K562 (cell line): Measurements from ENCODE around the gene RGS8. TPM values are rescaled to one million over a fixed set of nuclear protein-coding genes. Genes with fewer than 3 reads are reported as not detected.

Source experiments
- ATAC-seq: fragments of 200-7000 bp; cut with Tn5 transposase; 3 replicates; pipeline ENCODE4 v1.9.1; 2020; ENCODE audit warnings: moderate library complexity
- BruUV-seq: library from RNA; stranded (reverse); fragments of 400-500 nt; replicated peaks from 2 replicates; lab custom pipeline; 2021; lab: Mats Ljungman, UMichigan
- CTCF ChIA-PET: fragments of 300-600 bp; formaldehyde crosslinking; extraction: SDS; loops from one replicate; lab custom pipeline; 2021; ENCODE audit warnings: low intra/inter-chr PET ratio; lab: Yijun Ruan, JAX
- POLR2A ChIA-PET: fragments of 300-600, 350-650 bp; sonication (Branson Sonifier 250); formaldehyde crosslinking; extraction: SDS; loops from one replicate; lab custom pipeline; 2021; ENCODE audit warnings: antibody characterized with exemption, inconsistent platforms; lab: Yijun Ruan, JAX
- DNase-seq, 4 experiments: peaks; one replicate each; pipeline versions ENCODE4 v3.0.0 to v3.0.0-alpha.2; 2011 to 2018; ENCODE audit warnings: low spot score in 3 of 4, mixed read lengths in 3 of 4; ENCODE audit errors: extremely low read depth in 1 of 4
- FAIRE-seq: peaks from 2 replicates; lab custom pipeline; 2011; peaks lifted over from hg19 to GRCh38; lab: Jason Lieb, UNC
- H2AFZ ChIP-seq: 2 replicates; pipeline ENCODE4 v1.6.0; 2011; ENCODE audit warnings: low read depth, low read length, control low read depth, inconsistent platforms
- H3K27ac ChIP-seq: fragments of 200-600 bp; 3 replicates; pipeline ENCODE4 v1.8.0; 2011; ENCODE audit warnings: low read depth, mild to moderate bottlenecking, control low read depth, inconsistent platforms, low read length, moderate library complexity, mixed read lengths; ENCODE audit errors: extremely low read depth
- H3K27me3 ChIP-seq, 2 experiments: fragments of 300-600 bp in 1 of 2; 2 replicates in 1 of 2; 3 replicates in 1 of 2; pipeline versions ENCODE4 v1.6.0 to v1.8.0; 2011; ENCODE audit warnings: inconsistent platforms in 2 of 2, low read length in 2 of 2, mild to moderate bottlenecking in 1 of 2, mixed read lengths in 1 of 2, moderate library complexity in 1 of 2; ENCODE audit not compliant: control insufficient read depth in 2 of 2, insufficient read depth in 2 of 2
- H3K36me3 ChIP-seq: fragments of 300-600 bp; 3 replicates; pipeline ENCODE4 v1.8.0; 2011; ENCODE audit warnings: mild to moderate bottlenecking, low read length, inconsistent platforms; ENCODE audit not compliant: control insufficient read depth, insufficient read depth
- H3K4me1 ChIP-seq, 2 experiments: fragments of 200-600 bp in 1 of 2; replicated peaks in 1 of 2; 2 replicates in 1 of 2; 3 replicates in 1 of 2; pipeline versions ENCODE4 v1.5.1 to v1.8.0; 2011; ENCODE audit warnings: inconsistent platforms in 2 of 2, low read length in 2 of 2, mild to moderate bottlenecking in 1 of 2, mixed read lengths in 1 of 2, moderate library complexity in 1 of 2; ENCODE audit not compliant: control insufficient read depth in 2 of 2, insufficient read depth in 2 of 2
- H3K4me2 ChIP-seq: 2 replicates; pipeline ENCODE4 v1.6.1; 2011; ENCODE audit warnings: low read length, control low read depth, inconsistent platforms, mixed read lengths; ENCODE audit not compliant: insufficient read depth
- H3K4me3 ChIP-seq: fragments of 200-600 bp; sonication (generic), shearing (Covaris generic); 2 replicates; pipeline ENCODE4 v1.5.1; 2016; ENCODE audit warnings: control low read depth, inconsistent platforms
- H3K79me2 ChIP-seq: fragments of 200-600 bp; 3 replicates; pipeline ENCODE4 v1.8.0; 2011; ENCODE audit warnings: low read length, inconsistent platforms; ENCODE audit not compliant: control insufficient read depth, insufficient read depth
- H3K9ac ChIP-seq, 2 experiments: 2 replicates each; pipeline versions ENCODE4 v1.6.0 to v1.6.1; 2011; ENCODE audit warnings: low read depth in 2 of 2, low read length in 2 of 2, control low read depth in 1 of 2, inconsistent platforms in 1 of 2, mild to moderate bottlenecking in 1 of 2, mixed read lengths in 1 of 2; ENCODE audit not compliant: insufficient read depth in 1 of 2
- H3K9me1 ChIP-seq: one replicate; pipeline ENCODE4 v1.6.0; 2011; ENCODE audit warnings: inconsistent platforms, mild to moderate bottlenecking, low read length, moderate library complexity; ENCODE audit not compliant: control insufficient read depth, insufficient read depth
- H3K9me3 ChIP-seq: replicated peaks from 2 replicates; pipeline ENCODE4 v1.5.1; 2011; ENCODE audit warnings: low read depth, low read length, inconsistent platforms; ENCODE audit not compliant: control insufficient read depth, insufficient read depth
- H4K20me1 ChIP-seq: replicated peaks from 2 replicates; pipeline ENCODE4 v1.6.1; 2011; ENCODE audit warnings: low read length, inconsistent platforms, mixed read lengths; ENCODE audit not compliant: control insufficient read depth, insufficient read depth
- HINFP ChIP-seq: fragments of 450-650 bp; conservative IDR thresholded peaks from 2 replicates; pipeline ENCODE4 v1.6.1; 2016; ENCODE audit warnings: missing genetic modification characterization, low read depth, mild to moderate bottlenecking, control low read depth, missing compliant biosample characterization
- KDM4B ChIP-seq, 2 experiments: fragments of 450-650 bp in 1 of 2; sonication (generic) in 1 of 2; IDR thresholded peaks; 2 replicates each; pipeline ENCODE4 v1.6.1; 2016 to 2017; ENCODE audit warnings: borderline replicate concordance in 2 of 2, antibody characterized with exemption in 1 of 2, low read depth in 1 of 2, mild to moderate bottlenecking in 1 of 2
- MTF1 ChIP-seq: fragments of 250-450 bp; sonication (Bioruptor Pico); IDR thresholded peaks from 2 replicates; pipeline ENCODE4 v1.9.0; 2021; ENCODE audit warnings: moderate library complexity, mild to moderate bottlenecking, inconsistent platforms, borderline replicate concordance
- SIN3B ChIP-seq: fragments of 450-650 bp; IDR thresholded peaks from 2 replicates; pipeline ENCODE4 v1.6.1; 2017; ENCODE audit warnings: low read depth, mild to moderate bottlenecking, moderate library complexity
- SRSF1 ChIP-seq: fragments of 200-400 bp; formaldehyde crosslinking; IDR thresholded peaks from 2 replicates; pipeline ENCODE4 v1.6.1; 2017; ENCODE audit warnings: mild to moderate bottlenecking, low read depth, low read length, moderate library complexity
- USF1 ChIP-seq: sonication (generic); formaldehyde crosslinking; IDR thresholded peaks from 2 replicates; pipeline ENCODE4 v1.9.0; 2022; ENCODE audit warnings: mild to moderate bottlenecking, missing genetic modification reagents
- ZBTB9 ChIP-seq: fragments of 450-650 bp; formaldehyde crosslinking; IDR thresholded peaks from 2 replicates; pipeline ENCODE4 v1.4.0; 2020; ENCODE audit warnings: mild to moderate bottlenecking, moderate library complexity
- WGBS: fragments of 100-300 bp; shearing (Covaris generic); methylation state at CpG from one replicate; pipeline ENCODE4 v1.1.6; 2016; ENCODE audit warnings: low coverage, mixed read lengths; ENCODE audit not compliant: insufficient coverage; ENCODE audit errors: missing lambda C conversion rate; 5-methylcytosine and 5-hydroxymethylcytosine counted together
- in situ Hi-C: fragments of 300-500 bp; cut with MboI; formaldehyde crosslinking; loops from 4 replicates; pipeline ENCODE4 v1.15.0; 2018; ENCODE audit warnings: inconsistent platforms, mixed read lengths
- intact Hi-C: fragments of 100-400 bp; cut with micrococcal nuclease; formaldehyde crosslinking; loops from 2 replicates; pipeline ENCODE4 v1.14.2; 2022
- polyA plus RNA-seq, 8 experiments: library from polyadenylated mRNA; depleted of rRNA in 4 of 8; stranded (reverse) in 5 of 8; unstranded in 3 of 8; fragments of >200 nt; fragmentation: Nextera tagmentation in 2 of 8; fragmentation: Illumina TruSeq in 1 of 8; extraction: Ambion mirVana in 2 of 8; extraction: Trizol in 1 of 8; gene quantifications; 2 replicates each; pipeline versions ENCODE4 v1.2.1 to v1.2.3, GENCODE V29; 2011 to 2014; ENCODE audit warnings: inconsistent platforms in 1 of 8, missing spikeins in 1 of 8
- total RNA-seq, 7 experiments: library from RNA; depleted of rRNA in 6 of 7; stranded (reverse); fragments of >200 nt in 6 of 7; fragmentation: Illumina TruSeq in 2 of 7; extraction: Trizol in 2 of 7; gene quantifications; 2 replicates each; pipeline versions ENCODE4 v1.2.1 to v1.2.3, GENCODE V29; 2011 to 2021; ENCODE audit warnings: low replicate concordance in 1 of 7

Gene RGS8
- total and polyA plus RNA-seq, 9 of the 15 experiments (the other 6 are each of a cell fraction or from before 2014, with no cell fraction given), result not detected

DNA sequence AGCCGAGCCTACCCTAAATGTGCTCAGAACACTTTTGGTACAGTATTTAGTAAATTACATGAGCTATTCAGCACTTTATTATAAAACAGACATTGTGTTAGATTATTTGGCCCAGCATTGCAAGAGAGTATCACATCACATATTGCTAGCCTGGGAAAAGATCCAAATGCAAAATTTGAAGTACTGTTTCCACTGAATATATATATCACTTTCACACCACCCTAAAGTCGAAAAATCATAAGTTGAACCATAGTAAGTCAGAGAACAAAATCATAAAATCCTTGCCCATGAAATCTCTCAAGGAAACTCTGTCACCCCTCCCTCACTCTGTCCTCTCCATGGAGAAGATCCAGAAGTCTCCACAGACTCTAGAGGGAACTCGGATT is 33.1 kb downstream of the RGS8 start:
- Histone ChIP-seq H3K4me2 (no peak overlapping the region), H3K9me1 (no peaks in the 10 kb centered on the region), H3K9ac (no peak overlapping the region), H4K20me1 (no peaks in the 10 kb centered on the region), H3K27me3 (peaks cover 38 to 42% of the 10 kb centered on the region in 2 experiments), H3K79me2 (no peaks in the 10 kb centered on the region), H3K27ac (no peak overlapping the region), H3K9me3 (no peaks in the 10 kb centered on the region), H3K4me1 (no peaks in the 10 kb centered on the region; a peak in 1 of 5 replicates), H2AFZ (no peak overlapping the region), H3K4me3 (no peak overlapping the region), H3K36me3 (no peaks in the 10 kb centered on the region)
- in situ Hi-C loops, result no loop called here
- BruUV-seq, result no TSS peak
- DNase-seq (no peak), FAIRE-seq (no peak), ATAC-seq (no peak)
- TF ChIP-seq SIN3B (no peak), SRSF1 (no peak), HINFP (tag) (no peak), MTF1 (CRISPR knock-in tag) (no peak), ZBTB9 (no peak), KDM4B (IDR thresholded peaks at IDR 0.05; ENCODE audit: borderline replicate concordance in 2 of 2, low read depth in 1 of 2) (no peak), USF1 (CRISPR knock-in tag) (no peak)
- 2% methylated on average over 3 of the region's 3 CpGs for WGBS
- ChIA-PET CTCF (no interaction called here), POLR2A (no interaction called here)
- intact Hi-C loops, result no loop called here
